H1 (cell line): ENCODE measurements around the gene ZNF317. TPM values are rescaled to one million over a fixed set of nuclear protein-coding genes. Genes with fewer than 3 reads are reported as not detected.

ENCODE experiments used
- CBX5 ChIP-seq: fragments of 300-800, 300-1000 bp; sonication (generic); IDR thresholded peaks from 2 replicates; pipeline ENCODE4 v1.7.1; 2016; ENCODE audit warnings: antibody characterized with exemption, low read length, low read depth
- CHD7 ChIP-seq: fragments of 300-600 bp; sonication (generic); IDR thresholded peaks from 2 replicates; pipeline ENCODE4 v1.7.1; 2012; ENCODE audit warnings: low read length, moderate library complexity, mild to moderate bottlenecking, inconsistent platforms; ENCODE audit not compliant: insufficient replicate concordance
- KDM4A ChIP-seq: IDR thresholded peaks from one replicate; pipeline ENCODE4 v1.7.1; 2012; ENCODE audit warnings: low read depth, mild to moderate bottlenecking, moderate library complexity, low read length, inconsistent platforms; ENCODE audit not compliant: severe bottlenecking
- RNF2 ChIP-seq: fragments of 200-900, 300-1000 bp; sonication (generic); IDR thresholded peaks from 2 replicates; pipeline ENCODE4 v1.7.1; 2016; ENCODE audit warnings: borderline replicate concordance, low read depth, mild to moderate bottlenecking, antibody characterized with exemption, low read length; ENCODE audit not compliant: poor library complexity, severe bottlenecking; ENCODE audit errors: missing control alignments
- polyA plus RNA-seq, 7 experiments: library from polyadenylated mRNA; depleted of rRNA in 3 of 7; stranded (reverse) in 5 of 7; unstranded in 2 of 7; fragments of >200 nt in 5 of 7; fragments of 200-250 nt in 2 of 7; gene quantifications; 1 replicate in 5 of 7; 2 replicates in 1 of 7; 4 replicates in 1 of 7; pipeline versions ENCODE4 v1.2.1 to v1.2.3, GENCODE V29; 2011 to 2013; ENCODE audit warnings: missing spikeins in 2 of 7, mixed read lengths in 2 of 7
- total RNA-seq: library from RNA; stranded (reverse); fragmentation: NEBNext Ultra II Directional; extraction: Animal tissue kit (Norgen Biotek cat#: 25700); gene quantifications from 2 replicates; pipeline ENCODE4 v1.2.1, GENCODE V29; 2021

ZNF317 gene
- total and polyA plus RNA-seq, 2 of the 8 experiments (the other 6 are each of a cell fraction or from before 2014, with no cell fraction given), result 22.6 to 41.5 TPM

GRCh38 chr19:9126900-9127405, 13.2 kb upstream of the ZNF317 start, which contains the start of gene OR7G3 (continued):
- no peak for TF ChIP-seq CHD7
- TF ChIP-seq RNF2, result no peak
- no peak for TF ChIP-seq CBX5
- no peak for TF ChIP-seq KDM4A
